ENCODE results near the gene GALNT7. TPM values are rescaled to one million over a fixed set of nuclear protein-coding genes. Genes with fewer than 3 reads are reported as not detected.

Gene GALNT7
- polyA plus RNA-seq, 1 of the 3 experiments (the other 2 are of a cell fraction), result 14.8 TPM

DNA sequence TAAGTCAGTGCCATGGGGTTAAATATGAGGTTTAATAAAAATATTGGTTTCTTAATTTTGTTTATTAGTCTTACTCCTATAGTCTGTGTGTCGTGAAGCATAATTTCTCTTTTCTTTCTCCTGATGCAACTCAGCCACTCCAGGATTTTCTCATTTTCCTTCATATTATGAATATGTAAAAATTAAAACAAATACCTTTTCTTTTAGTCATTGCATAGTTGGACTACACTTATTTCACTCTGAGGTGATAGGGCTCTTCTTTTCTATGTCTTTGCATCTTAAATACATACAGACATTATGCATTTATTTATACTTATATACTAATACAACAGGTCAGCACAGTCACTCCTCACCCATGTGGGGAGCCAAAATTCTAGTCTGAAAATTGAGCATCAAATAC is 19.1 kb downstream of the GALNT7 start:
- H3K9ac ChIP-seq, result no peak overlapping the region
- no peak for TF ChIP-seq FOXM1 (IDR thresholded peaks at IDR 0.05; ENCODE audit: low read depth)
- TF ChIP-seq, protein P1, sequence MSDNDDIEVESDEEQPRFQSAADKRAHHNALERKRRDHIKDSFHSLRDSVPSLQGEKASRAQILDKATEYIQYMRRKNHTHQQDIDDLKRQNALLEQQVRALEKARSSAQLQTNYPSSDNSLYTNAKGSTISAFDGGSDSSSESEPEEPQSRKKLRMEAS (IDR thresholded peaks at IDR 0.05; ENCODE audit: low read depth), result no peak
- no peak for TF ChIP-seq EZH2phosphoT487 (IDR thresholded peaks at IDR 0.05; ENCODE audit: borderline replicate concordance, low read depth)
- TF ChIP-seq, protein P2, sequence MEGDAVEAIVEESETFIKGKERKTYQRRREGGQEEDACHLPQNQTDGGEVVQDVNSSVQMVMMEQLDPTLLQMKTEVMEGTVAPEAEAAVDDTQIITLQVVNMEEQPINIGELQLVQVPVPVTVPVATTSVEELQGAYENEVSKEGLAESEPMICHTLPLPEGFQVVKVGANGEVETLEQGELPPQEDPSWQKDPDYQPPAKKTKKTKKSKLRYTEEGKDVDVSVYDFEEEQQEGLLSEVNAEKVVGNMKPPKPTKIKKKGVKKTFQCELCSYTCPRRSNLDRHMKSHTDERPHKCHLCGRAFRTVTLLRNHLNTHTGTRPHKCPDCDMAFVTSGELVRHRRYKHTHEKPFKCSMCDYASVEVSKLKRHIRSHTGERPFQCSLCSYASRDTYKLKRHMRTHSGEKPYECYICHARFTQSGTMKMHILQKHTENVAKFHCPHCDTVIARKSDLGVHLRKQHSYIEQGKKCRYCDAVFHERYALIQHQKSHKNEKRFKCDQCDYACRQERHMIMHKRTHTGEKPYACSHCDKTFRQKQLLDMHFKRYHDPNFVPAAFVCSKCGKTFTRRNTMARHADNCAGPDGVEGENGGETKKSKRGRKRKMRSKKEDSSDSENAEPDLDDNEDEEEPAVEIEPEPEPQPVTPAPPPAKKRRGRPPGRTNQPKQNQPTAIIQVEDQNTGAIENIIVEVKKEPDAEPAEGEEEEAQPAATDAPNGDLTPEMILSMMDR (IDR thresholded peaks at IDR 0.05), result no peak
- TF ChIP-seq TCF12 (IDR thresholded peaks at IDR 0.05), result no peak
- TF ChIP-seq TAF1 (IDR thresholded peaks at IDR 0.05; ENCODE audit: borderline replicate concordance, low read depth, low read length), result no peak
- no peak for TF ChIP-seq TEAD4 (IDR thresholded peaks at IDR 0.05; ENCODE audit: borderline replicate concordance, insufficient read depth)
- no peak for TF ChIP-seq GATA2 (CRISPR knock-in tag; IDR thresholded peaks at IDR 0.05)
- TF ChIP-seq FOSL2 (IDR thresholded peaks at IDR 0.05; ENCODE audit: borderline replicate concordance, low read depth), result no peak
- TF ChIP-seq RFX5 (IDR thresholded peaks at IDR 0.05; ENCODE audit: low read length), result no peak
- TF ChIP-seq, protein P3, sequence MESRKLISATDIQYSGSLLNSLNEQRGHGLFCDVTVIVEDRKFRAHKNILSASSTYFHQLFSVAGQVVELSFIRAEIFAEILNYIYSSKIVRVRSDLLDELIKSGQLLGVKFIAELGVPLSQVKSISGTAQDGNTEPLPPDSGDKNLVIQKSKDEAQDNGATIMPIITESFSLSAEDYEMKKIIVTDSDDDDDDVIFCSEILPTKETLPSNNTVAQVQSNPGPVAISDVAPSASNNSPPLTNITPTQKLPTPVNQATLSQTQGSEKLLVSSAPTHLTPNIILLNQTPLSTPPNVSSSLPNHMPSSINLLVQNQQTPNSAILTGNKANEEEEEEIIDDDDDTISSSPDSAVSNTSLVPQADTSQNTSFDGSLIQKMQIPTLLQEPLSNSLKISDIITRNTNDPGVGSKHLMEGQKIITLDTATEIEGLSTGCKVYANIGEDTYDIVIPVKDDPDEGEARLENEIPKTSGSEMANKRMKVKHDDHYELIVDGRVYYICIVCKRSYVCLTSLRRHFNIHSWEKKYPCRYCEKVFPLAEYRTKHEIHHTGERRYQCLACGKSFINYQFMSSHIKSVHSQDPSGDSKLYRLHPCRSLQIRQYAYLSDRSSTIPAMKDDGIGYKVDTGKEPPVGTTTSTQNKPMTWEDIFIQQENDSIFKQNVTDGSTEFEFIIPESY (IDR thresholded peaks at IDR 0.05; ENCODE audit: borderline replicate concordance, low read depth), result no peak
- no peak for TF ChIP-seq GABPA (IDR thresholded peaks at IDR 0.05; ENCODE audit: low read depth)
- TF ChIP-seq, protein P4, sequence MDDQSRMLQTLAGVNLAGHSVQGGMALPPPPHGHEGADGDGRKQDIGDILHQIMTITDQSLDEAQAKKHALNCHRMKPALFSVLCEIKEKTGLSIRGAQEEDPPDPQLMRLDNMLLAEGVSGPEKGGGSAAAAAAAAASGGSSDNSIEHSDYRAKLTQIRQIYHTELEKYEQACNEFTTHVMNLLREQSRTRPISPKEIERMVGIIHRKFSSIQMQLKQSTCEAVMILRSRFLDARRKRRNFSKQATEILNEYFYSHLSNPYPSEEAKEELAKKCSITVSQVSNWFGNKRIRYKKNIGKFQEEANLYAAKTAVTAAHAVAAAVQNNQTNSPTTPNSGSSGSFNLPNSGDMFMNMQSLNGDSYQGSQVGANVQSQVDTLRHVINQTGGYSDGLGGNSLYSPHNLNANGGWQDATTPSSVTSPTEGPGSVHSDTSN (IDR thresholded peaks at IDR 0.05), result no peak
- TF ChIP-seq, protein P5, sequence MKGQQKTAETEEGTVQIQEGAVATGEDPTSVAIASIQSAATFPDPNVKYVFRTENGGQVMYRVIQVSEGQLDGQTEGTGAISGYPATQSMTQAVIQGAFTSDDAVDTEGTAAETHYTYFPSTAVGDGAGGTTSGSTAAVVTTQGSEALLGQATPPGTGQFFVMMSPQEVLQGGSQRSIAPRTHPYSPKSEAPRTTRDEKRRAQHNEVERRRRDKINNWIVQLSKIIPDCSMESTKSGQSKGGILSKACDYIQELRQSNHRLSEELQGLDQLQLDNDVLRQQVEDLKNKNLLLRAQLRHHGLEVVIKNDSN (IDR thresholded peaks at IDR 0.05; ENCODE audit: borderline replicate concordance, low read depth), result no peak
- TF ChIP-seq, protein P6, sequence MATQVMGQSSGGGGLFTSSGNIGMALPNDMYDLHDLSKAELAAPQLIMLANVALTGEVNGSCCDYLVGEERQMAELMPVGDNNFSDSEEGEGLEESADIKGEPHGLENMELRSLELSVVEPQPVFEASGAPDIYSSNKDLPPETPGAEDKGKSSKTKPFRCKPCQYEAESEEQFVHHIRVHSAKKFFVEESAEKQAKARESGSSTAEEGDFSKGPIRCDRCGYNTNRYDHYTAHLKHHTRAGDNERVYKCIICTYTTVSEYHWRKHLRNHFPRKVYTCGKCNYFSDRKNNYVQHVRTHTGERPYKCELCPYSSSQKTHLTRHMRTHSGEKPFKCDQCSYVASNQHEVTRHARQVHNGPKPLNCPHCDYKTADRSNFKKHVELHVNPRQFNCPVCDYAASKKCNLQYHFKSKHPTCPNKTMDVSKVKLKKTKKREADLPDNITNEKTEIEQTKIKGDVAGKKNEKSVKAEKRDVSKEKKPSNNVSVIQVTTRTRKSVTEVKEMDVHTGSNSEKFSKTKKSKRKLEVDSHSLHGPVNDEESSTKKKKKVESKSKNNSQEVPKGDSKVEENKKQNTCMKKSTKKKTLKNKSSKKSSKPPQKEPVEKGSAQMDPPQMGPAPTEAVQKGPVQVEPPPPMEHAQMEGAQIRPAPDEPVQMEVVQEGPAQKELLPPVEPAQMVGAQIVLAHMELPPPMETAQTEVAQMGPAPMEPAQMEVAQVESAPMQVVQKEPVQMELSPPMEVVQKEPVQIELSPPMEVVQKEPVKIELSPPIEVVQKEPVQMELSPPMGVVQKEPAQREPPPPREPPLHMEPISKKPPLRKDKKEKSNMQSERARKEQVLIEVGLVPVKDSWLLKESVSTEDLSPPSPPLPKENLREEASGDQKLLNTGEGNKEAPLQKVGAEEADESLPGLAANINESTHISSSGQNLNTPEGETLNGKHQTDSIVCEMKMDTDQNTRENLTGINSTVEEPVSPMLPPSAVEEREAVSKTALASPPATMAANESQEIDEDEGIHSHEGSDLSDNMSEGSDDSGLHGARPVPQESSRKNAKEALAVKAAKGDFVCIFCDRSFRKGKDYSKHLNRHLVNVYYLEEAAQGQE (IDR thresholded peaks at IDR 0.05; ENCODE audit: low read depth, low read length), result no peak
- TF ChIP-seq SIN3A (IDR thresholded peaks at IDR 0.05; ENCODE audit: borderline replicate concordance, low read depth, low read length), result no peak
- no peak for TF ChIP-seq ELF1 (IDR thresholded peaks at IDR 0.05)
- no peak for TF ChIP-seq CHD2 (IDR thresholded peaks at IDR 0.05; ENCODE audit: low read length, partially characterized antibody)
- TF ChIP-seq MEF2A (IDR thresholded peaks at IDR 0.05; ENCODE audit: borderline replicate concordance, low read depth), result no peak
- TF ChIP-seq YY1 (IDR thresholded peaks at IDR 0.05; ENCODE audit: low read depth), result no peak
- H3K4me3 ChIP-seq (ENCODE audit: low read depth in 2 of 2, low read length in 1 of 2), result no peak overlapping the region
- no peaks in the 10 kb centered on the region for H3K36me3 ChIP-seq (replicated peaks in 1 of 2; ENCODE audit: control insufficient read depth in 1 of 2, insufficient read depth in 2 of 2, low read length in 1 of 2)
- no peaks in the 10 kb centered on the region for H3K9me2 ChIP-seq
- ChIA-PET CTCF (no interaction called here), POLR2A (no interaction called here)
- H3K27ac ChIP-seq (ENCODE audit: low read depth in 2 of 2, low read length in 1 of 2), result no peak overlapping the region
- H3F3A ChIP-seq (replicated peaks; ENCODE audit: insufficient read depth), result peaks cover 15% of the 10 kb centered on the region
- no peak for DNase-seq
- peaks cover 0 to 25% of the 10 kb centered on the region in 2 experiments; a peak in 2 of 4 replicates for H3K4me1 ChIP-seq (ENCODE audit: control insufficient read depth in 1 of 2, insufficient read depth in 2 of 2, low read depth in 1 of 2, low read length in 1 of 2)
- 97% methylated on average over 1 of the region's 1 CpG for WGBS (ENCODE audit: low lambda C conversion rate)
- H3K27me3 ChIP-seq (ENCODE audit: insufficient read depth), result no peaks in the 10 kb centered on the region
- peaks cover 55% of the 10 kb centered on the region for H3K79me2 ChIP-seq (ENCODE audit: insufficient read depth)
- no peaks in the 10 kb centered on the region for H3K9me3 ChIP-seq
- H2AFZ ChIP-seq (ENCODE audit: low read depth), result no peak overlapping the region
- no peak overlapping the region for H3K4me2 ChIP-seq
- H4K20me1 ChIP-seq (ENCODE audit: insufficient read depth), result no peaks in the 10 kb centered on the region
